CD8-positive, alpha-beta memory T cell (primary cell): Measurements from ENCODE around the gene TMEM164. TPM values are rescaled to one million over a fixed set of nuclear protein-coding genes. Genes with fewer than 3 reads are reported as not detected.

ENCODE experiments used
- CTCF ChIA-PET: fragments of 350-600 bp; sonication (Branson Sonifier 250); formaldehyde crosslinking; loops from one replicate; lab custom pipeline; 2021; ENCODE audit warnings: antibody characterized with exemption; lab: Charles Lee
- POLR2A ChIA-PET: fragments of 350-600 bp; sonication (Branson Sonifier 250); formaldehyde crosslinking; loops from one replicate; lab custom pipeline; 2021; ENCODE audit warnings: antibody characterized with exemption; lab: Charles Lee
- DNase-seq, 5 donors: peaks; one replicate each; pipeline versions ENCODE4 v3.0.0 to v3.0.0-alpha.2; 2020 to 2022; ENCODE audit warnings: mixed read lengths in 1 of 5
- H3K27ac ChIP-seq: one replicate; pipeline ENCODE4 v1.7.0; 2013; ENCODE audit warnings: low read depth, mild to moderate bottlenecking, low read length, moderate library complexity
- H3K27me3 ChIP-seq: 2 replicates; pipeline ENCODE4 v1.7.0; 2013; ENCODE audit warnings: low read length, mild to moderate bottlenecking; ENCODE audit not compliant: insufficient read depth, poor library complexity, severe bottlenecking
- H3K36me3 ChIP-seq: 2 replicates; pipeline ENCODE4 v1.7.0; 2013; ENCODE audit warnings: mild to moderate bottlenecking, low read length, moderate library complexity; ENCODE audit not compliant: insufficient read depth
- H3K4me1 ChIP-seq: 2 replicates; pipeline ENCODE4 v1.7.0; 2013; ENCODE audit warnings: mild to moderate bottlenecking, low read length, moderate library complexity; ENCODE audit not compliant: insufficient read depth
- H3K4me3 ChIP-seq: 2 replicates; pipeline ENCODE4 v1.7.0; 2013; ENCODE audit warnings: mild to moderate bottlenecking, low read length
- H3K9me3 ChIP-seq: 2 replicates; pipeline ENCODE4 v1.7.0; 2013; ENCODE audit warnings: mild to moderate bottlenecking, low read length
- H3K27ac Mint-ChIP-seq, 8 donors: one replicate each; pipeline ENCODE4 v1.8.0; 2020 to 2021; ENCODE audit warnings: mixed read lengths in 8 of 8, mild to moderate bottlenecking in 6 of 8, inconsistent platforms in 3 of 8, moderate library complexity in 3 of 8
- H3K27me3 Mint-ChIP-seq, 2 donors: one replicate each; pipeline ENCODE4 v1.8.0; 2020 to 2021; ENCODE audit warnings: mixed read lengths in 2 of 2, mild to moderate bottlenecking in 1 of 2, moderate library complexity in 1 of 2
- H3K36me3 Mint-ChIP-seq, 3 donors: one replicate each; pipeline ENCODE4 v1.8.0; 2020 to 2021; ENCODE audit warnings: mixed read lengths in 3 of 3, inconsistent platforms in 1 of 3, mild to moderate bottlenecking in 1 of 3
- H3K4me1 Mint-ChIP-seq, 3 donors: one replicate each; pipeline ENCODE4 v1.8.0; 2020 to 2021; ENCODE audit warnings: mixed read lengths in 3 of 3, inconsistent platforms in 1 of 3, mild to moderate bottlenecking in 1 of 3
- H3K4me3 Mint-ChIP-seq, 7 donors: one replicate each; pipeline ENCODE4 v1.8.0; 2020 to 2021; ENCODE audit warnings: mixed read lengths in 7 of 7, mild to moderate bottlenecking in 6 of 7, moderate library complexity in 4 of 7, inconsistent platforms in 2 of 7
- H3K9me3 Mint-ChIP-seq, 5 donors: one replicate each; pipeline ENCODE4 v1.8.0; 2020 to 2022; ENCODE audit warnings: mixed read lengths in 5 of 5, mild to moderate bottlenecking in 3 of 5, moderate library complexity in 2 of 5, inconsistent platforms in 1 of 5
- polyA plus RNA-seq: library from polyadenylated mRNA; unstranded; fragments of 300-500 nt; fragmentation: Illumina TruSeq; gene quantifications from one replicate; pipeline ENCODE4 v1.2.3, GENCODE V29; 2021
- total RNA-seq, 2 experiments: library from RNA; stranded (reverse); gene quantifications; one replicate each; pipeline ENCODE4 v1.2.3, GENCODE V29; 2021

The TMEM164 gene
- total and polyA plus RNA-seq, 3 experiments from 2014 or later, result 3.2 to 13.2 (median 11.6) TPM

DNA sequence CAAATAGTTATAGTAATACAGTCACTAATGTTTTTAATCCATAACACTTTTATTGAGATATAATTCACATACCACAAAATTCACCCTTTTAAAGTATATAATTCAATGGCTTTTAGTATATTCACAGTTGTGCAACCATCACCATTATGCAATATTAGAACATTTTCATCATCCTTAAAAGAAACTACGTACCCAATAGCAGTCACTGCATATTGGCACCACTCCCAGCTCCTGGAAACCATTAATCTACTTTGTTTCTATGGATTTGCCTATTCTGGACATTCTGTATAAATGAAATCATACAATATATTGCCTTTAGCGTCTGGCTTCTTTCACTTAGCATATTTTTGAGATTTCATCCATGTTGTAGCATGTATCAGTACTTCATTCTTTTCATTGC, 215.7 kb downstream of the TMEM164 start:
- POLR2A ChIA-PET, result no interaction called here
- H3K9me3 Mint-ChIP-seq, result peaks cover 0 to 2% (median 0%) of the 10 kb centered on the region in 5 donors
- DNase-seq, result no peak
- CTCF ChIA-PET, result no interaction called here
- Histone ChIP-seq H3K27me3 (no peaks in the 10 kb centered on the region), H3K36me3 (no peaks in the 10 kb centered on the region), H3K4me1 (peaks cover 10% of the 10 kb centered on the region), H3K27ac (no peak overlapping the region), H3K9me3 (no peaks in the 10 kb centered on the region), H3K4me3 (no peak overlapping the region)
- no peak overlapping the region for H3K4me3 Mint-ChIP-seq
- peaks cover 0 to 1% of the 10 kb centered on the region in 2 donors for H3K27me3 Mint-ChIP-seq
- peaks cover 0 to 10% (median 3%) of the 10 kb centered on the region in 3 donors for H3K36me3 Mint-ChIP-seq
- H3K27ac Mint-ChIP-seq, result no peak overlapping the region
- peaks cover 17 to 66% (median 31%) of the 10 kb centered on the region in 3 donors for H3K4me1 Mint-ChIP-seq

DNA sequence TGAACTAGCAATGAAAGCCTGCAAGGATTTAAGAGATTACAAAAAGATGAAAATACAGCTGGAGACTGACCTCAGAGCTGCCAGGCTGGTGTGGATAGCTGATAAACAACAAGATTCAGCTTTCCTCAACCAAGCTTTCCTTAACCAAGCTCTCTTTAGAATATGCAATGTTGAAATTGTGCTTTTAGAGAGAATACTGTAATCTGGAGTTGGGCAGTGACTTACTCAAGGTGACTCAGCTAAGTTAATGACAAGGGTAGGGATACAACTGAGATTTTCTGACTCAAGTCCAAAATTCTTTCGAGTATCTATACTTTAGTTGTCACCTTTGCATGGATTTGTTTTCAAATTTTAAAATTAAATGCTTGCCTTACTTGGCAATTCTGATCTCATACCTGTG, 217.0 kb downstream of the TMEM164 start:
- Histone ChIP-seq H3K4me3 (no peak overlapping the region), H3K4me1 (peaks cover 10% of the 10 kb centered on the region), H3K27me3 (no peaks in the 10 kb centered on the region), H3K36me3 (no peaks in the 10 kb centered on the region), H3K27ac (no peak overlapping the region), H3K9me3 (no peaks in the 10 kb centered on the region)
- Mint-ChIP-seq H3K4me1 (peaks cover 20 to 74% (median 41%) of the 10 kb centered on the region in 3 donors), H3K27ac (peak overlapping the region in 1 of 8 donors; percentile 10), H3K9me3 (peaks cover 0 to 2% (median 0%) of the 10 kb centered on the region in 5 donors), H3K4me3 (no peak overlapping the region), H3K27me3 (no peaks in the 10 kb centered on the region), H3K36me3 (peaks cover 0 to 7% (median 3%) of the 10 kb centered on the region in 3 donors)
- ChIA-PET POLR2A (no interaction called here), CTCF (no interaction called here)
- no peak for DNase-seq

DNA sequence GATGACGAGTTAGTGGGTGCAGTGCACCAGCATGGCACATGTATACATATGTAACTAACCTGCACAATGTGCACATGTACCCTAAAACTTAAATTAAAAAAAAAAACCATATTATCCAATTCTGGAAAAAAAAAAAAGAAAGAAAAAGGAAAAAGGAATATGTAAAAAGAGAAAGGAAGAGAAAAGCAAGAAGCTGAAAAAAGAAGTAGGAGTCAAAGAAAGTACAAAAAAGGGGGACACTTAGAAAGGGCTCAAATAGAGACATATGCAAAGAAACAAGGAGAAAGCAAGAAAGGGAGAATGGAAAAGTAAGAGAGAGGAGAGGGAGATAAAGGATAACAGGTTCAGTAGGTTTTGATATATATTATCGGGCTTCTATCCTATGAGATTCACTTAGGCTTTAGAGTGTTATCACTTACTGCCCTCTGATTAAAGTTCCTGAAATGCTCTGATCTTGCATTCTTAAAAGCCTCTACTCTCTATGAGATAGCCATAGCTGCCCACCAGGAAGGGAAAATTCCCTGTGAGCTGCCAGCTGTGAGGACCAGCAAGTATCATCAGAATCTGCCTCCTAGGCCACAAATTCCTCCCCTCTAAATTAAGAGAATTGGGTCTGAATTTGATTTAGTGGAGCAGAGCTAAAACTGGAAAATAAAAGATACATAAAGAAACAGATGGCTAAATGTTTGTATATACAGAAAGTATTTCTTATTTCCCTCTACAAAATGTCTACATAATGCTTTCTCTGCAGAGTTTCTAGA, 219.8 kb downstream of the TMEM164 start:
- no peak overlapping the region for H3K4me3 Mint-ChIP-seq
- DNase-seq, result no peak
- peak overlapping the region in 1 of 8 donors; percentile 96 for H3K27ac Mint-ChIP-seq
- H3K9me3 Mint-ChIP-seq, result peaks cover 0 to 2% (median 0%) of the 10 kb centered on the region in 5 donors
- Histone ChIP-seq H3K27ac (no peak overlapping the region), H3K4me3 (no peak overlapping the region), H3K9me3 (no peaks in the 10 kb centered on the region), H3K4me1 (peaks cover 3% of the 10 kb centered on the region), H3K36me3 (no peaks in the 10 kb centered on the region), H3K27me3 (no peaks in the 10 kb centered on the region)
- no peaks in the 10 kb centered on the region for H3K36me3 Mint-ChIP-seq
- POLR2A ChIA-PET, result no interaction called here
- CTCF ChIA-PET, result no interaction called here
- no peaks in the 10 kb centered on the region for H3K27me3 Mint-ChIP-seq
- peaks cover 8 to 70% (median 34%) of the 10 kb centered on the region in 3 donors for H3K4me1 Mint-ChIP-seq

DNA sequence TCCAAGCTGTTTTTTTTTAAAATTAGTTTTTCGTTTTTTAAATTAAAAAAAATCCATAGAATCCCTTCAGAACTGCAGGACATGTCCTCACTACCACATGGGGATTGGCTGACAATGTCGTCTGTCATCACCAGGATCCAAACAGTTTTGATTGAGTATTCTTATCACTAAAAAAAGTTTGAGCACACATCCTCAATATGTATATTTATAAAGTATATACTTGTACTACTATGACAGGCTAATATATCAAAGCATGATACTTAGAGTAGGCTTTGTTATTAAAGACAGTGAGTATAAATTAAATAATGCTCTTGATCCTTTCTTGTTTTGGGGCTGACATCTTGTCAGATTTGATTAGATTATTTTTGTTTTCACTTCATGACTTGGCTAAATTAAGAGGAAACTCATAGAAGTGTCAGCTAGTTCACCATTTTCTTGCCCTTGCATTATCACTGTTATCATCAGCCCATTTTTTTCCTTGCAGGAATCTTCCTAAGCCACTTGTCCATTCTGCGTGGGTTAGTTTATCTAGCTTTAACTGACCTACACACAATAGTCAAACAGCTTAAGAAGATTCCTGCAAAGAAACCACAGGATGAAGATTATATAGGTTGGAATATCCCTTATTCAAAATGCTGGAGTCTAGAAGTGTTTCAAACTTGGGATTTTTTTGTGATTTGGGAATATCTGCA, 222.2 kb downstream of the TMEM164 start:
- Mint-ChIP-seq H3K27me3 (no peaks in the 10 kb centered on the region), H3K36me3 (no peaks in the 10 kb centered on the region), H3K4me3 (no peak overlapping the region), H3K4me1 (peaks cover 20 to 70% (median 35%) of the 10 kb centered on the region in 3 donors), H3K9me3 (peaks cover 0 to 2% (median 0%) of the 10 kb centered on the region in 5 donors), H3K27ac (peak overlapping the region in 2 of 8 donors; percentile 26 to 28)
- CTCF ChIA-PET, result no interaction called here
- DNase-seq, result no peak
- no peaks in the 10 kb centered on the region for H3K9me3 ChIP-seq
- POLR2A ChIA-PET, result no interaction called here
- no peak overlapping the region for H3K4me3 ChIP-seq
- no peak overlapping the region for H3K27ac ChIP-seq
- H3K4me1 ChIP-seq, result peaks cover 8% of the 10 kb centered on the region
- H3K27me3 ChIP-seq, result no peaks in the 10 kb centered on the region
- no peaks in the 10 kb centered on the region for H3K36me3 ChIP-seq

DNA sequence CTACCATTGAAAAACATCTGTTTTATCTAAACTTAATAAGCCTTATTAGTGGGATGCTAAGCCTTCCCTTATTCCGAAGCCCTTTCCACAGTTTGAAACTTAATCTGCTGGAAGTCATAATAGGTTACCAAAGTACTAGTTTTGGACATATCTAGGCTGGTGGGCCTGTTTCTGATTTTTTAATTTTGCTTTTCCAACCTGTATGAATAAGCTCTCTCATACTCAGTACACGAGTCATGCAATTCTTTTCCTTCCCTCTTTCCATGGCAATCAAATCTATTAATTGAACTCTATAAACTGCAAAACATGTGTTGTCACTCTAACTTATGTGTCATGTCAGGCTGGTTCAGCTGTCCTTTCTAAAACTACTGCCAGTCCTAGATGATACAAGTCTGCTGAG, 224.0 kb downstream of the TMEM164 start:
- Mint-ChIP-seq H3K27ac (peak overlapping the region in 2 of 8 donors; percentile 1 to 15), H3K36me3 (peaks cover 0 to 7% (median 1%) of the 10 kb centered on the region in 3 donors)
- CTCF ChIA-PET, result no interaction called here

More for the DNA sequence above, 224.0 kb downstream of the TMEM164 start:
- no peaks in the 10 kb centered on the region for H3K27me3 ChIP-seq
- H3K4me1 ChIP-seq, result peaks cover 8% of the 10 kb centered on the region
- no peaks in the 10 kb centered on the region for H3K36me3 ChIP-seq
- POLR2A ChIA-PET, result no interaction called here
- no peak overlapping the region for H3K4me3 Mint-ChIP-seq
- no peak overlapping the region for H3K27ac ChIP-seq
- H3K4me1 Mint-ChIP-seq, result peaks cover 32 to 74% (median 47%) of the 10 kb centered on the region in 3 donors
- no peaks in the 10 kb centered on the region for H3K27me3 Mint-ChIP-seq
- no peak overlapping the region for H3K4me3 ChIP-seq
- peaks cover 0 to 17% (median 3%) of the 10 kb centered on the region in 5 donors for H3K9me3 Mint-ChIP-seq
- no peaks in the 10 kb centered on the region for H3K9me3 ChIP-seq
- DNase-seq, result no peak
